C4-2B (cell line): ENCODE results near the gene SLC40A1.

Experiments used
- ZFX ChIP-seq: fragments of 450-650 bp; IDR thresholded peaks from 2 replicates; pipeline ENCODE4 v1.6.1; 2017
- TF ChIP-seq, protein P1 (sequence below): fragments of 450-650 bp; conservative IDR thresholded peaks from 2 replicates; pipeline ENCODE4 v1.5.1; 2017; ENCODE audit warnings: mild to moderate bottlenecking

DNA sequence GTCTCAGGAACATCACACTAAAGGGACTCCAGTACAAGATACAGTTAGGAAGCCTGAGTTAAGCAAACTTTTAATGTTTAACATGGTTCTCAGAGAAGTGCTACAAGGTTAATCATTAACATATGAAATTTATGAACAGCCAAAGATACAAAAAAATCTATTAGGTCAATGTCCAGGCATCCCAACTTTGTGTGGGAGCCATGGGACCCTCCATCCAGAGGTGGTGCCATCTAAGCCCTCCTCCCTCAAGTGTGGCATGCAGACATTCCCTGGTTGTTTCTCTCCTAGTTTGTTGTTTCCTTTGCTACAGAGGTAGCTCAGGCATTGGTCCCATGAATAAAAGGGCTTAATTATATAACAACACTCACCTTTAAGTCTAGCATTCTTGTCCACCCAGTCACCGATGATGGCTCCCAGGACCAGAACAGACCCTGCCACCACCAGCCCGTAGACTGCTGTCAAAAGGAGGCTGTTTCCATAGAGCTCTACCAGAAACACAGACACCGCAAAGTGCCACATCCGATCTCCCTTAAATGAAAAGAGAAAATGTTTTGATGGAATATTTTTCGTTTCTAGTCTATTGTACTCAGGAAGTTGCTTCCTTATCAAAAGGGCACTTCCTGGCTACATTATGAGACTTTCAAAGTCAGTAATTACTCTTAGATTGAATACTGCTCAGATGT, 5.7 kb downstream of the SLC40A1 start:
- TF ChIP-seq, protein P1, sequence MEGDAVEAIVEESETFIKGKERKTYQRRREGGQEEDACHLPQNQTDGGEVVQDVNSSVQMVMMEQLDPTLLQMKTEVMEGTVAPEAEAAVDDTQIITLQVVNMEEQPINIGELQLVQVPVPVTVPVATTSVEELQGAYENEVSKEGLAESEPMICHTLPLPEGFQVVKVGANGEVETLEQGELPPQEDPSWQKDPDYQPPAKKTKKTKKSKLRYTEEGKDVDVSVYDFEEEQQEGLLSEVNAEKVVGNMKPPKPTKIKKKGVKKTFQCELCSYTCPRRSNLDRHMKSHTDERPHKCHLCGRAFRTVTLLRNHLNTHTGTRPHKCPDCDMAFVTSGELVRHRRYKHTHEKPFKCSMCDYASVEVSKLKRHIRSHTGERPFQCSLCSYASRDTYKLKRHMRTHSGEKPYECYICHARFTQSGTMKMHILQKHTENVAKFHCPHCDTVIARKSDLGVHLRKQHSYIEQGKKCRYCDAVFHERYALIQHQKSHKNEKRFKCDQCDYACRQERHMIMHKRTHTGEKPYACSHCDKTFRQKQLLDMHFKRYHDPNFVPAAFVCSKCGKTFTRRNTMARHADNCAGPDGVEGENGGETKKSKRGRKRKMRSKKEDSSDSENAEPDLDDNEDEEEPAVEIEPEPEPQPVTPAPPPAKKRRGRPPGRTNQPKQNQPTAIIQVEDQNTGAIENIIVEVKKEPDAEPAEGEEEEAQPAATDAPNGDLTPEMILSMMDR: no peak
- TF ChIP-seq ZFX: no peak
